ENCODE measurements around the gene XIRP1.

DNA sequence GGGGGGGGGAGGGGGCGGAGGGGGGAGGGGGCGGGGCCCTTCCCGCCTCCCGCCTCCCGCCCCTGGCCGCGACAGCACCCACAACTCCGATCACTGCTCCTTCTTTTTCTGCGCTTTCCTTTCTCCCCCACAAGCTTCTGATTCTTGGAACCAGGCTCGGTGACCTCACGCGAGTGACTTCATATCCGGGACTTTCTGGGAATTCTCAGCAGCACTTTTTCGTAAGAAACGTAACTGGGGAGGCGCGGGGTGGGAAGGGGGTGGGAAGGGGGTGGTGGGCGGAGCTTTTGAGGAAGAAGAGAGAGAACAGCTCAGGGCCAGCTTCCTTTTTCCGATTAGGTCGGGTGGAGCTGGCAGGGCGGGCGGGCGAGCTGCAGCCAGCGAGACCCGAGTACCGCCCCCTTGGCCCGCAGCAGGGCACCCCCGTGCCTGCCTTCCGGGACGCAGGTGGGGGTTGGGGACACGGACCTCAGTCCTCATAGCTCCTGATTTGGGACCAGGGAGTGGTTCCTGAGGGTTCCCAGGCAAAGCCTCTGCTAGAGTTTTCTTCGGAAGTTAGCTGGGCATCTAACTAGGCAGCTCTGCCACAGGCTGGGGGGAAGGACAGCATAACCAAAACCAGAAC, 14.6 kb downstream of the XIRP1 start:
- TF ChIP-seq POLR2A (IDR thresholded peaks at IDR 0.05; ENCODE audit: low read length) (peak; percentile 63), GATA1 (IDR thresholded peaks at IDR 0.05; ENCODE audit: low read depth, low read length) (no peak)

All from erythroblast (primary cell).